Measurements from ENCODE around the gene EFTUD2.

- TF ChIP-seq, protein P1, sequence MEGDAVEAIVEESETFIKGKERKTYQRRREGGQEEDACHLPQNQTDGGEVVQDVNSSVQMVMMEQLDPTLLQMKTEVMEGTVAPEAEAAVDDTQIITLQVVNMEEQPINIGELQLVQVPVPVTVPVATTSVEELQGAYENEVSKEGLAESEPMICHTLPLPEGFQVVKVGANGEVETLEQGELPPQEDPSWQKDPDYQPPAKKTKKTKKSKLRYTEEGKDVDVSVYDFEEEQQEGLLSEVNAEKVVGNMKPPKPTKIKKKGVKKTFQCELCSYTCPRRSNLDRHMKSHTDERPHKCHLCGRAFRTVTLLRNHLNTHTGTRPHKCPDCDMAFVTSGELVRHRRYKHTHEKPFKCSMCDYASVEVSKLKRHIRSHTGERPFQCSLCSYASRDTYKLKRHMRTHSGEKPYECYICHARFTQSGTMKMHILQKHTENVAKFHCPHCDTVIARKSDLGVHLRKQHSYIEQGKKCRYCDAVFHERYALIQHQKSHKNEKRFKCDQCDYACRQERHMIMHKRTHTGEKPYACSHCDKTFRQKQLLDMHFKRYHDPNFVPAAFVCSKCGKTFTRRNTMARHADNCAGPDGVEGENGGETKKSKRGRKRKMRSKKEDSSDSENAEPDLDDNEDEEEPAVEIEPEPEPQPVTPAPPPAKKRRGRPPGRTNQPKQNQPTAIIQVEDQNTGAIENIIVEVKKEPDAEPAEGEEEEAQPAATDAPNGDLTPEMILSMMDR (IDR thresholded peaks at IDR 0.05; ENCODE audit: low read depth, low read length, missing input control) = no peak
- no peak for TF ChIP-seq ZBTB33 (IDR thresholded peaks at IDR 0.05)
- no peak for TF ChIP-seq FOXA2 (IDR thresholded peaks at IDR 0.05)
- TF ChIP-seq, protein P2, sequence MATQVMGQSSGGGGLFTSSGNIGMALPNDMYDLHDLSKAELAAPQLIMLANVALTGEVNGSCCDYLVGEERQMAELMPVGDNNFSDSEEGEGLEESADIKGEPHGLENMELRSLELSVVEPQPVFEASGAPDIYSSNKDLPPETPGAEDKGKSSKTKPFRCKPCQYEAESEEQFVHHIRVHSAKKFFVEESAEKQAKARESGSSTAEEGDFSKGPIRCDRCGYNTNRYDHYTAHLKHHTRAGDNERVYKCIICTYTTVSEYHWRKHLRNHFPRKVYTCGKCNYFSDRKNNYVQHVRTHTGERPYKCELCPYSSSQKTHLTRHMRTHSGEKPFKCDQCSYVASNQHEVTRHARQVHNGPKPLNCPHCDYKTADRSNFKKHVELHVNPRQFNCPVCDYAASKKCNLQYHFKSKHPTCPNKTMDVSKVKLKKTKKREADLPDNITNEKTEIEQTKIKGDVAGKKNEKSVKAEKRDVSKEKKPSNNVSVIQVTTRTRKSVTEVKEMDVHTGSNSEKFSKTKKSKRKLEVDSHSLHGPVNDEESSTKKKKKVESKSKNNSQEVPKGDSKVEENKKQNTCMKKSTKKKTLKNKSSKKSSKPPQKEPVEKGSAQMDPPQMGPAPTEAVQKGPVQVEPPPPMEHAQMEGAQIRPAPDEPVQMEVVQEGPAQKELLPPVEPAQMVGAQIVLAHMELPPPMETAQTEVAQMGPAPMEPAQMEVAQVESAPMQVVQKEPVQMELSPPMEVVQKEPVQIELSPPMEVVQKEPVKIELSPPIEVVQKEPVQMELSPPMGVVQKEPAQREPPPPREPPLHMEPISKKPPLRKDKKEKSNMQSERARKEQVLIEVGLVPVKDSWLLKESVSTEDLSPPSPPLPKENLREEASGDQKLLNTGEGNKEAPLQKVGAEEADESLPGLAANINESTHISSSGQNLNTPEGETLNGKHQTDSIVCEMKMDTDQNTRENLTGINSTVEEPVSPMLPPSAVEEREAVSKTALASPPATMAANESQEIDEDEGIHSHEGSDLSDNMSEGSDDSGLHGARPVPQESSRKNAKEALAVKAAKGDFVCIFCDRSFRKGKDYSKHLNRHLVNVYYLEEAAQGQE (IDR thresholded peaks at IDR 0.05) = no peak
- no peak for TF ChIP-seq SP1 (IDR thresholded peaks at IDR 0.05)
- no peak for TF ChIP-seq FOXA1 (IDR thresholded peaks at IDR 0.05)
Observed at GRCh38 chr17:44807817-44808155, 91.5 kb downstream of the EFTUD2 start.

Data from liver (tissue), 3 donors.